Measurements from ENCODE around the gene CARD14.

CARD14 gene

DNA sequence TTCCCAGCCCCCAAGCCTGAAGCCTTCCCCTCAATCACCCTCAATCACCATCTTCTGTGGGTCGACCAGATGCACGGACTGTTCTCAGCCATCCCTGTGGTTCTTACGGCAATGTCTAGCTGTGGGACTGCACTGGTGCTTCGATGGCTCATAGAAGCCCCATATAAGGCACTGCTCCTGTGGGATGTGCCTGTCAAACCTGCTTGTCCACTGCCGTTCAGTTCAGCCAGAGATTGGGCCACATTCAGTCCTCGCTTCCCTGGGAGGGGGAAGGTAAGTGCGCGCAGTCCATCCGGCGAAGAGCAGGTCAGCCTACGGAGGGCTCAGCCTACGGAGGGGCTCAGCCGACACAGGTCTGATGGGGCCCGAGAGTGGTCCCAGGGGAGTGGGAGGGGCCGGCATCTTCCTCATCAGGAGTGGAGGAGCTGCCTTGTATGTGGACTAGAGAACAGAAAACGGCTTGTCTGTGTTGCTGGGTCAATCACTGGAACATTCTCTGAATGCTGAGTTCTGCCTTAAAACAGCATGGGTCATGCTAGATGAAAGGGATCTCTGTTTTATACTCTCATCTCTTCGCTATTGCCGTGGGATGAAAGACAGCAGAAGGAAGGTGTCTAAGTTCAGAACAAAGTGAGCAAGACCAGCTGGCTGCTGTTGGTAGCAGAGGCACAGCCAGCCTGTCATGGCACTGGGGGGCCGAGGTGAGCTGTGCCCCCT lies at the start of gene CARD14:
Gene CARD14 (plus strand): TSS at position 247 of the 717 bp plus-strand sequence. CDS start 11,409 bp downstream, outside the sequence.
- DNase-seq (ENCODE audit: low read depth in 2 of 3, low spot score in 1 of 3) = no peak

GRCh38 chr17:80122026-80122575 lies 47.7 kb upstream of the CARD14 start:
- DNase-seq (ENCODE audit: low read depth in 2 of 3, low spot score in 1 of 3) = no peak

- DNase-seq (ENCODE audit: low read depth in 2 of 3, low spot score in 1 of 3) = no peak
Measured at GRCh38 chr17:80122926-80123505, 46.8 kb upstream of the CARD14 start.

DNA sequence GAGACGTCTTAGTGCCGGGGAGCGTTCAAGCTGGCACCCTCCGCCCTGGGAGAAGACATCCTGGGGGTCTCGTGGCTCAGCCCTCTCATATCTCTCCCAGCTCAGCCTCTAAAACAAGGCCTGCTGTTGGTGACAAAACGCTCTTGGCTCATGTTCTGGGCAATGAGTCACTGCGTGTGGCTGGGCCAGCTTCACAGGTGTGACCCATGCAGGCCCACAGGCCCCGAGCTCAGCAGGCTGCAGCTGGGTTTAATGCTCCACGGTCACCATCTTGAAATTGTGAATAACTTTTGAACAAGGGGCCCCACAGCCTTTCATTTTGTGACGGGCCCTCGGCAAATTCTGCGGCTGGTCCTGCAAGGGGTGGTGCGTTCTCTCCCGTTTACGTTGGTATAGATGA lies 46.0 kb upstream of the CARD14 start:
- DNase-seq (ENCODE audit: low read depth in 2 of 3, low spot score in 1 of 3) = no peak

- no peak for DNase-seq (ENCODE audit: low read depth in 2 of 3, low spot score in 1 of 3)
Measured at GRCh38 chr17:80124351-80124981, 45.4 kb upstream of the CARD14 start.

DNA sequence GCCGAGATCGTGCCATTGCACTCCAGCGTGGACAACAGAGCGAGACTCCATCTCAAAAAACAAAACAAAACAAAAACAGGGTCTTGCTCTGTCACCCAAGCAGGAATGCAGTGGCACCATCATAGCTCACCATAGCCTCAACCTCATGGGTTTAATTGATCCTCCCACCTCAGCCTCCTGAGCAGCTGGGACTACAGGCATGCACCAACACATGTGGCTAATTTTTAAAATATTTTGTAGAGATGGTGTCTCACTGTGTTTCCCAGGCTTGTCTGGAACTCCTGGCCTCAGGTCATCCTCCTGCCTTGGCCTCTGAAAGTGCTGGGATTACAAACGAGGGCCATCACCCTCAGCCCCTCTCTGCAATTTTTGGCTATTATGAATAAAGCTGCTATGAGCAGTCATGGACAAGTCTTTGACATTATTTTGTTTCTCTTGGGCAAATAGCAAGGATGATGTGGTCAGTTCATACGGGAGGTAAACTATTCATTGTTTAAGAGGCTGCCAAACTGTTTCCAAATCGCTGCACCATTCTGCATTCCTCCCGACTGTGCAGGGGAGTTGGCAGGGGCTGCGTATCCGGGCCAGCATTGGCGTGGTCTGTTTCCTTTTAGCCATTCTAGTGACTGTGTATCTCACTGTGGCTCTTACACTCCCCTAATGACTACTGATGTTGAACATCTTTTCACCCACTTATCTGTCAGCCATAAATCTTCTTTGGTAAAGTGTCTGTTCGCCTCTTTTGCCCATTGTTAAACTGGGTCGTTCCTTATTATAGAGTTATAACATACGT lies 44.0 kb upstream of the CARD14 start:
- no peak for DNase-seq (ENCODE audit: low read depth in 2 of 3, low spot score in 1 of 3)

- no peak for DNase-seq (ENCODE audit: low read depth in 2 of 3, low spot score in 1 of 3)
Measured at GRCh38 chr17:80126449-80126715, 43.4 kb upstream of the CARD14 start.

DNA sequence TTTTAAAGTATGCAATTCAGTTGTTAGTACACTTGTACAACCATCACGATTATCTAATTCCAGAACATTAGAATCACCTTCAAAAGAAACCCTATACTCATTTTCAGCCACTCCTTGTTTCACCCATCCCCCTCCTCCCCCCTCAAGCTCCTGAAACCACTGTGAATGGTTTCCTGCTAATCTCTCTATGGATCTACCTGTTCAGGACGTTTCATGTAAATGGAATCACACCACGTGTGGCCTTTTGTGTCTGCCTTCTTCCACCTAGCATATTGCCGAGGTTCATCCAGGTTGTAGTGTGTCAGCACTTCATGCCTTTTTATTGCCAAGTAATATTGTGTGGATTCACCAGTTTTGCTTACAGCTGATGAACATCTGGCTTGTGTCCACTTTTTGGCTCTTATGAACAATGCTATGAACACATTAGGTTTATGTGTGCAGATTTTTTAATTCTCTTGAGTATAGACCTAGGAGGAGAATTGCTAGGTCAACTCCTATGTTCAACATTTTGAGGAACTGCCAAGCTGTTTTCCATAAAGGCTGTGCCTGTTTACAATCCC lies 40.7 kb upstream of the CARD14 start:
- DNase-seq (ENCODE audit: low read depth in 2 of 3, low spot score in 1 of 3) = no peak

- no peak for DNase-seq (ENCODE audit: low read depth in 2 of 3, low spot score in 1 of 3)
Measured at GRCh38 chr17:80130992-80131391, 38.8 kb upstream of the CARD14 start.

- DNase-seq (ENCODE audit: low read depth in 2 of 3, low spot score in 1 of 3) = no peak
Measured at GRCh38 chr17:80132906-80133625, 36.8 kb upstream of the CARD14 start.

DNA sequence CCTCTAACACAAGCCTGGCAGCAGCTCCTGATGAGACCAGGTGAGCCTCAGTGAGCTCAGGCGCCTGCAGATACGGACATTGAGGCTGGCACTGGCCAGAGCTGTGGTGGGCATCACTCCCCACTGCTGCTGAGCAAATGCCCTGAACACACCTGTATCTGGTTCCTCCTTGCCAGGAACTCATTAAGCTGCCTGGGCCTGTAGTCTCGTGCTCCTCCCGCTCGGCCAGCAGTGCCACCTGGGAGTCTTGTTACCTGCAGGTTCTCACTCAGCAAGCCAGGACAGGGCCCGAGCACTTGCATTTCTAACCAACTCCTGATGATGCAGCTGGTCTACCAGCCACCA lies 36.2 kb upstream of the CARD14 start:
- no peak for DNase-seq (ENCODE audit: low read depth in 2 of 3, low spot score in 1 of 3)

DNA sequence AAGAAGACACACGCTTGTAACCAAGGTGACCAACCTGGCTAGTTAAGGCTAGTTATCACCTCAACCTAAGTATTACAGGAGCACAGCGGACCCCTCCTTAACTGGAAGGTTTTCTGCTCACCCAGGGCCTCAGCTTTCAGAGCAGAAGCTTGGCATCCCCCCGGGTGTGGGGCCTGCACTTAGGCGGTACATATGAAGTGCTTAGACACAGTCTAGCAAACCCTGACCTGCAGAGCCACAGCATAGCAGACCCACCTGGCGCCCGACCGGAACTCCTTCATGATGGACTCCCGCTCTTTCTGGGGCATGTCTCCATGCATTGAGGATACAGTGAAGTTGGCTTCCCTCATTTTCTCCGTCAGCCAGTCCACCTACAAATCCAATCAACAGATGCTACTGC lies 32.7 kb upstream of the CARD14 start:
- DNase-seq (ENCODE audit: low read depth in 2 of 3, low spot score in 1 of 3) = no peak

- DNase-seq (ENCODE audit: low read depth in 2 of 3, low spot score in 1 of 3) = no peak
Measured at GRCh38 chr17:80138856-80139426, 30.9 kb upstream of the CARD14 start.

DNA sequence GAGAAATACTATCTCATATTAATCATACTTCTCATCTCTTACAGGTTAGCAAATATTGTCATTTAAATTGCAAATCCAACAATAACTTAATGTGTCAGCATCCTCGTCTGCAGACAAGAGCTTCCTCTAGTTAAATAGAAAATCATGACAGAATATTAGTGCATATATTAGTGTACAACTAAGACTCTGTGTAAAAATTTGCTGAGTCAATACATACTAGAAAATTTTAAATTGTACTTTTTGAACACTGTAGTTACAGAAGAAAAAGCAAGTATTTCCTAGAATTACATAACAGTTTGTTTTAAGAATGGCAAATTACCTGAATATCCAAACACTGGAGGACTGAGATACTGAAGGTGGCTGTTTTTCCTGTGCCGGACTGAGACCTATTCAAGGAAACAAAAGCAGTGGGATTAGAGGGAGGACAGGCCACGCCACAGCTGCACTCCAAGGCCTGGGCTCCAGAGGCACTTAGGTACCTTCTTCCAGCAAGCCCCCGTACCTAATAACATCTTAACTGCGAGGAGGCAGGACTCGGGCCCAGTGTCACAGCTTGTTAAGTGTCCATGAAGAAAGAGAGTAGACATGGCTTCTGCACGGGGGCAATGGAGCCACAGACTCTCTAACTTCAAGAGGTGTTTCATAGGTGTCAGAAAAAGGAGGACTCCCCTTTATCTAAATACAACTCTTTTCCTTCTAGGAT lies 28.2 kb upstream of the CARD14 start:
- DNase-seq (ENCODE audit: low read depth in 2 of 3, low spot score in 1 of 3) = no peak

DNA sequence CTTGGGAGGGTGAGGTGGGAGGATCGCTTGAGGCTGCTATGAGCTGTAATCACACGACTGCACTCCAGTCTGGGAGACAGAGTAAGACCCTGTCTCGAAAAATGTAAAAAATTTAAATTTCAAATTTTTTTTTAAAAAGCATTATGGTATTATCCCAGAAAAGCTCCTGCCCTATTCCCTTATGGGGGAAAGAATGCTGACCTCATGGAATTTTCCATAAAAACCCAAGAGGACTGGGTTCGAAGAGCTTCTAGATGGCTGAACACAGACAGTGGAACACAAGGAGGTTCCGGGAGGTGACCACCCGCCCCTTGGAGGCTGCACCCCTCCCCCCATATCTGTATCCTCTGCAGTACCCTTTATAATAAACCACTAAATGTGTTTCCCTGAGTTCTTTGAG lies 26.9 kb upstream of the CARD14 start:
- no peak for DNase-seq (ENCODE audit: low read depth in 2 of 3, low spot score in 1 of 3)

GRCh38 chr17:80145076-80146075 lies 24.5 kb upstream of the CARD14 start:
- no peak for DNase-seq (ENCODE audit: low read depth in 2 of 3, low spot score in 1 of 3)

GRCh38 chr17:80146121-80147034 lies 23.5 kb upstream of the CARD14 start:
- DNase-seq (ENCODE audit: low read depth in 2 of 3, low spot score in 1 of 3) = no peak

Data from stimulated activated CD4-positive, alpha-beta T cell treated with anti-CD3 and anti-CD28 coated beads, Interleukin-12 subunit alpha, Interleukin-12 subunit beta, amount 100 ng/mL, for 48 hours (primary cell).